PFSK-1 (cell line): Measurements from ENCODE around the gene TELO2.

Experiments
- FOXP2 ChIP-seq: optimal IDR thresholded peaks from 2 replicates; pipeline ENCODE3; 2011; ENCODE audit warnings: borderline replicate concordance, control low read depth, inconsistent platforms; ENCODE audit not compliant: insufficient read depth; ENCODE audit errors: extremely low read length, extremely low read depth
- POLR2AphosphoS5 ChIP-seq: IDR thresholded peaks from 2 replicates; pipeline ENCODE4 v1.6.1; 2012; ENCODE audit warnings: low read depth, mild to moderate bottlenecking, control low read depth, low read length, moderate library complexity
- REST ChIP-seq, 2 experiments: IDR thresholded peaks; 2 replicates each; pipeline versions ENCODE4 v1.6.1 to v1.8.0; 2011 to 2012; ENCODE audit warnings: low read depth in 2 of 2, low read length in 2 of 2, control low read depth in 1 of 2, inconsistent platforms in 1 of 2, mild to moderate bottlenecking in 1 of 2, moderate library complexity in 1 of 2; ENCODE audit not compliant: insufficient read depth in 1 of 2
- SIN3A ChIP-seq: IDR thresholded peaks from 2 replicates; pipeline ENCODE4 v1.6.1; 2012; ENCODE audit warnings: mild to moderate bottlenecking, low read length, moderate library complexity, borderline replicate concordance; ENCODE audit not compliant: insufficient read depth
- TAF1 ChIP-seq: IDR thresholded peaks from 2 replicates; pipeline ENCODE4 v1.6.1; 2012; ENCODE audit warnings: low read length, control low read depth, borderline replicate concordance; ENCODE audit not compliant: insufficient read depth

Gene TELO2

GRCh38 chr16:1505912-1506311 is 12.8 kb downstream of the TELO2 start:
- TF ChIP-seq FOXP2 (no peak), SIN3A (no peak), REST (IDR thresholded peaks at IDR 0.05; ENCODE audit: insufficient read depth in 1 of 2, low read depth in 2 of 2, low read length in 2 of 2) (no peak), POLR2AphosphoS5 (no peak), TAF1 (no peak)

GRCh38 chr16:1506494-1507213 is 13.5 kb downstream of the TELO2 start:
- TF ChIP-seq REST (IDR thresholded peaks at IDR 0.05; ENCODE audit: insufficient read depth in 1 of 2, low read depth in 2 of 2, low read length in 2 of 2): no peak
- no peak for TF ChIP-seq POLR2AphosphoS5
- no peak for TF ChIP-seq FOXP2
- TF ChIP-seq TAF1: no peak
- no peak for TF ChIP-seq SIN3A

- TF ChIP-seq TAF1 (no peak), REST (IDR thresholded peaks at IDR 0.05; ENCODE audit: insufficient read depth in 1 of 2, low read depth in 2 of 2, low read length in 2 of 2) (no peak), POLR2AphosphoS5 (no peak), FOXP2 (no peak), SIN3A (no peak)
Measured at GRCh38 chr16:1508494-1509187, 15.5 kb downstream of the TELO2 start.

GRCh38 chr16:1509307-1510221 is 16.4 kb downstream of the TELO2 start:
- TF ChIP-seq SIN3A (no peak), TAF1 (no peak), REST (IDR thresholded peaks at IDR 0.05; ENCODE audit: insufficient read depth in 1 of 2, low read depth in 2 of 2, low read length in 2 of 2) (no peak), POLR2AphosphoS5 (no peak), FOXP2 (no peak)
